Fibroblast of pulmonary artery (primary cell): Measurements from ENCODE around the gene CANX.
A peak's percentile ranks its signal among the peaks of the same experiment; 100 is the strongest.

Experiments used
- DNase-seq: peaks from one replicate; pipeline ENCODE4 v3.0.0-alpha.2; 2010; ENCODE audit warnings: low read depth
- H3K4me3 ChIP-seq: replicated peaks from 2 replicates; pipeline ENCODE4 v1.5.1; 2011; ENCODE audit warnings: low read depth, mild to moderate bottlenecking, control low read depth, low read length, moderate library complexity
- TF ChIP-seq, protein P1 (sequence below): IDR thresholded peaks from 2 replicates; pipeline ENCODE4 v1.5.1; 2011; ENCODE audit warnings: mild to moderate bottlenecking, control low read depth, low read length, inconsistent platforms; ENCODE audit errors: missing control alignments

The CANX gene

DNA sequence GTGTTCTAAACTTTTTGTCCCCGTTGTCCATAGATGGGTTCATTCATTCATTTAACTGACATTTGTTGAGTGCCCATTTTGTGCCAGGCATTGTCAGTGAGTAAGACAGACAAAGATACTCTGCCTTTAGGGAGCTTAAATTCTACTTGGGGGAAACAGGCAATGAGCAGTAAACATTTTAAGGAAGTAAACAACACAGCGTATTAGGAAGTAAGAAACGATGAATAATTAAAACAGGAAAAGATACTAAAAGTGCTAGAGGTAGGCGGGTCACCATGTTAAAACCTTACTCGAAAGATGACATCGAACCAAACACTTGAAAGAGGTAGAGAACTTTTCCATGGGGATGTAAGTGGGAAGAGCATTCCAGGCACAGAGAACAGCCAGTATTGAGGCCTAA, 28.3 kb downstream of the CANX start:
- no peak overlapping the region for H3K4me3 ChIP-seq
- DNase-seq: no peak
- TF ChIP-seq, protein P1, sequence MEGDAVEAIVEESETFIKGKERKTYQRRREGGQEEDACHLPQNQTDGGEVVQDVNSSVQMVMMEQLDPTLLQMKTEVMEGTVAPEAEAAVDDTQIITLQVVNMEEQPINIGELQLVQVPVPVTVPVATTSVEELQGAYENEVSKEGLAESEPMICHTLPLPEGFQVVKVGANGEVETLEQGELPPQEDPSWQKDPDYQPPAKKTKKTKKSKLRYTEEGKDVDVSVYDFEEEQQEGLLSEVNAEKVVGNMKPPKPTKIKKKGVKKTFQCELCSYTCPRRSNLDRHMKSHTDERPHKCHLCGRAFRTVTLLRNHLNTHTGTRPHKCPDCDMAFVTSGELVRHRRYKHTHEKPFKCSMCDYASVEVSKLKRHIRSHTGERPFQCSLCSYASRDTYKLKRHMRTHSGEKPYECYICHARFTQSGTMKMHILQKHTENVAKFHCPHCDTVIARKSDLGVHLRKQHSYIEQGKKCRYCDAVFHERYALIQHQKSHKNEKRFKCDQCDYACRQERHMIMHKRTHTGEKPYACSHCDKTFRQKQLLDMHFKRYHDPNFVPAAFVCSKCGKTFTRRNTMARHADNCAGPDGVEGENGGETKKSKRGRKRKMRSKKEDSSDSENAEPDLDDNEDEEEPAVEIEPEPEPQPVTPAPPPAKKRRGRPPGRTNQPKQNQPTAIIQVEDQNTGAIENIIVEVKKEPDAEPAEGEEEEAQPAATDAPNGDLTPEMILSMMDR: no peak

DNA sequence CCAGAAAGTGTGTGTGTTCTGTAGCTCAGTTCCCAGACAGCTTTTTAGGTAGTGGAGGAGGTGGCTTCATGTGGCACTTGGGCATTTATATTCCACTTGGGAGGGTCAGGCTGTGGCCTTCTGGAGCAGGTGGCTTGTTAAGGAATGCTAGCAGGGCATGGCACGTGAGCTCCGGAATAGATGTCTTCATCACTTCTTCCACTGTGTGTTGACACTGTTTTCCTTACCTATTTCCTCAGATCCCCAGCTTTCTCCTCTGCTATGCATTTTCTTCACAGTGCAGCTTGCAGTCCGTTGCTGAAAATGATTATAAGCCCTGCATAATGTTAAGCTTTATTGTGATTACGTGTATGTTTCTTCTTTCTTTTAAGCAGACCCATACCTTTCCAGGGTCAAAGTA, 30.5 kb downstream of the CANX start:
- no peak overlapping the region for H3K4me3 ChIP-seq
- TF ChIP-seq, protein P1: no peak
- no peak for DNase-seq

DNA sequence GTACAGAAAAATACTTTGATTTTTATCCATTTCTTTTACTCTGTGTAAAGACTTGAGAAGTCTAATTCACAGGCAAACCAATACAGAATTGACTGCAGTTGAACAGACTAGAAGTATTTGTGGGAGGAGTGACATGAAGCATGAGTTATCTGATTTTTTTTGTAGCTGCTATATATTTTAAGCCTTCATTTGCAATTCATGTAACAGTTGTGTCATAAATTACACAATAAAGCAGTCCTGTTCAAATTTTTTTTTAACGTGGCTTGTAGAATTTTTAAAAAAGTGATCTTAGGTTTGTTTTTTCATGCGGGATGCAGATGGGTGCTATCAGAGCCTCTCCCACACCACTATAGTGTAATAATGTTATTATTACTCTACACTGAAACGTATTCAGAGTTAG, 31.0 kb downstream of the CANX start:
- TF ChIP-seq, protein P1: no peak
- DNase-seq: no peak
- no peak overlapping the region for H3K4me3 ChIP-seq

DNA sequence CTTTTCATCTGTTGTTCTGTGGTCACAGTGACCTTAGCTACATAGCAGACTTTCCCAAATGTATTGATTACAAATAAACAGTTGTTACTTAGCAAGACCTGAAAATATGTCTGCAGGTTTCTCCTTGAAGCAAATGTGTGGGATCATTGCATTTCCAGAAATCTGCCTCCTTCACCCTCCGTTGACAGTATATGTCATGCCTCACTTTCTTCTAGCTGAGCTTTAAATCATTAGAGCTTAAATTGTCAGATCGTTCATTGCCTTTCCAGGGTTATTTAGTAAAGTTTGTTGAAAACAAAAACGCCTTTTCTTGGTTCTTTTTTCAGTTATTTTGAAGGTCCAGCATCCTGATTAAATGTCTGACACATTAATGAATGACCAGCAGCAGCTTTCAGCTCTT, 31.6 kb downstream of the CANX start:
- TF ChIP-seq, protein P1: no peak
- no peak overlapping the region for H3K4me3 ChIP-seq
- no peak for DNase-seq

DNA sequence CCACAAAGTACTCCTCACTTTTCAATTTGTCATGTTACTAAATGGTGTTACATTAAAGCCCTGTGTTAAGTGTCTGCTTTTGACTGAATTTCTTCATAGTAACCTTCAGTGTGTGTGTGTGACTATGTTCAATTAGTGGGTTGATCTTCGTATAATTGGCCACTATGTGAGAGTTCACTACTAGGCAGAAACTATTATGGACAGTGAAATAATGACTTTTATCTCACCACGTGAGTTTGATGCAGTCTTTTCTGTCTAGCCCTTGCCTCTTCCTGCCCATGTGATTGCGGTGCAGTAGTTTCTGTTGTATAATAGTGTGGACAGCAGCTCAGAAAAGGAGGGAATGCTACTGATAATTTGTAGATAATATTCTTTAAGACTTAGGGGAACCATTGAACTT, 32.1 kb downstream of the CANX start:
- peak; percentile 14 for DNase-seq
- TF ChIP-seq, protein P1: no peak
- no peak overlapping the region for H3K4me3 ChIP-seq

DNA sequence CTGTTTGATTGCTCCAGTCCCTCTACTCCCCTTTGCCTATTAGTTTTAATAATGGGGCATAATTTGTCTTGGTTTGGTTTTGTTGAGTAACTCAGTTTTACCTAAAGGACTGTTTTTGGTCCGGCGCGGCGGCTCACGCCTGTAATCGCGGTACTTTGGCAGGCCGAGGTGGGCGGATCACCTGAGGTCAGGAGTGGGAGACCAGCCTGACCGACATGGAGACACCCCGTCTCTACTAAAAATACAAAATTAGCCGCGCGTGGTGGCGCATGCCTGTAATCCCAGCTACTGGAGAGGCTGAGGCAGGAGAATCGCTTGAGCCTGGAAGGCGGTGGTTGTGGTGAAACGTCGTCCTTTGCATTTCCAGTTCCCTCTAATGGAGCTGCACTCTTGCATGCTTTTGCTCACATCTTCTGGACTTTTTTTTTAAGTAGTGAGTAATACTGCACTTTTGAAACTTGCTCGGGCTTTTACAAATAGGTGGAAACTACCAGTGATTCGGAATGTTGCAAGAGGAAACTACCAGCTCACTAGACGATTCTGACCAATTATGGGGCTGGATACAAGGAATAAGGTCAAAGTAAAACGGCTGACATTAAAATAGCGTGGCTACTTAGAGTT, 33.1 kb downstream of the CANX start:
- TF ChIP-seq, protein P1: no peak
- DNase-seq: peak; percentile 93
- peak overlapping the region; percentile 42 for H3K4me3 ChIP-seq

DNA sequence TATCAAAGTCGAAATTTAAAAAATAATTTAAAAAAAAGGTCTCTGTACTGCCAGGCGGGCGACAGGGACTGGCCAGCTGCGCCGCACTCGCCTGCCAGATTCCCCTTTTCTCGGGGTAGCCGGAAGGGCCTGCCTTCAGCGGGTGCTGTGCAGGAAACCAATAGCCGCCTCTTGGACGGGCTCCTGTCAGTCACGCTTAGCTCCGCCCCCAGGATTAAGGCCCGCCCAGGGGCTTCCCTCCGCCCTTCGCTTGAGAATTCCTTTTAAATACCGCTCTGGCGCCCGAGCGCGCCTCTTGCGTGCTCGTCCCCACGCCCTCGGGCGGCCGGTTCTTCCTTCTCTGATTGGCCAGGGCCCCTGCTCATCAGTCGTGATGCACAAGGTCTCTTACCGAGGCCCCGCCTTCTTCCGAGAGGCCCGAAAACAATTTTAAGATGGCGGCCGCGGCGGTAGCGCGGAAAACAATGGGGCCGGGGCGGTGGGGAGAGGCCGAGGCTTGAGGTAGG, 33.7 kb downstream of the CANX start, which contains the start of gene MAML1:
MAML1 (plus strand) TSS at position 411 of the 506 bp plus-strand sequence. CDS start 291 bp downstream, outside the sequence.
- peak within 1 kb of the TSS; percentile 63 for H3K4me3 ChIP-seq
- DNase-seq: peak; percentile 100
- TF ChIP-seq, protein P1: no peak
